HK-2 (cell line): ENCODE measurements around the gene C5orf24.
"Not testable (repeated sequence)": the region's sequence is repeated elsewhere in the genome, so short reads cannot be mapped to it uniquely, and the experiment has no call there.

Experiments used
- DNase-seq: peaks from one replicate; pipeline ENCODE4 v3.0.0-alpha.2; 2018; ENCODE audit not compliant: unreplicated experiment

Gene C5orf24

DNA sequence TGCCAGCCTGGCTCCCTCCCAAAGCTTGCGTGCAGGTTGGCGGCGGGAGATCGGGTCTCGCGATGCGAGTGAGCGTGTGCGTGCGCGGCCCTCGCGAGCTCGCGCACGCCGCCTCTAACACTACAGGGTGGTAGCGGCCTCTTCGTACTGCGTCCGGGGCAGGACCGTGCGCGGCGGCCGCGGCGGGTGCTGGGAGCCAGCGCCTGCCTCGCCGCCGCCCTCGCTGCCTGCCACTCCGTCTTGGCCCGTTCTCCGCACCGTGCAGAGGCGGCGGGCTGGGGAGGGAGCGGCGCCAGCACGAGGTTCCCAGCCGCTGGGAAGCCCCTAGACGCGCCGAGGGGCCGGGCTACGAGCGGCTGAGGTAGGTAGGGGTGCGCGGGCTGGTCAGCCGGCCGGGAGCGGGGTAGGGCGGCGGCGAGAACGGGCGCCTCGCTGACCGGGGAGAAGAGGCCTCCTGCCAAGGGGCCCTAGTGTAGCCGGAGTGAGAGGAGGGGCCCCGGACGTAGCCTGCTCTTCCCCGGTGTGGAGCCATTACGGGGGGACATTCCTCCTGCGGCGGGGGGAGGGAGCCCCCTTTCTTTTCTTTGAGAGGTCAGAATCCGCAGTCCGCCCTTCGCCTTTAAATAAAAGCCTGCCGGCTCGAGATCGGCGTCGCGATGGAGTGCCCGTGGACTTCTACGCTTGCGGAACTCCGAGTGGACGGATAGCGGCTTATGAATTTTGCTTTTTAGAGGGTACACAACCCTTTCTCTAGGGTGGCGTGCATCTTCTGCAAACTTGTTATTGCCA lies at the start of gene C5orf24:
Gene C5orf24 (plus strand): TSS at position 117 of the 789 bp plus-strand sequence. CDS start 8,933 bp downstream, outside the sequence.
- peak; percentile 86 for DNase-seq

- DNase-seq: no peak
These were observed 47.3 kb upstream of the C5orf24 start for GRCh38 chr5:134798468-134798867.

- no peak for DNase-seq
These were observed 41.9 kb upstream of the C5orf24 start for GRCh38 chr5:134803821-134804220.

- no peak for DNase-seq
These were observed 32.4 kb upstream of the C5orf24 start for GRCh38 chr5:134813407-134813806.

- no peak for DNase-seq
These were observed 31.9 kb upstream of the C5orf24 start for GRCh38 chr5:134813827-134814226.

DNA sequence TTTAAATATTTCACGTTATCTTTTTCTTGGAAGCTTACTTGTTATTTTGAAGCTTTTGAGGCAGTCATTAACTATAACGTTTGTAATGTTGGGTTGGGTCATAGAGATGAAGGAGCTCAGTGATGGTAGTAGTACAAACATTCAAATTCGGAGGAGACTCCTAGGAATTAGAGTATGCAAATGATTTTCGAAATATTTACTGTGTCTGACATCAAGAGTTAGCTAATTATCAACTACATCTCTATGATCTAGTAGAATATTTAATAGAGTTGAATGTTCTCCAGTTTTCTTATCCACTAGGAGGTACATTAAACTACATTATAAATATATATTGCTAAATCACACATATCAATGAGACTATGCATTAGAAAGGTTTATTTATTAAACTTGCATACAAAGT lies 28.8 kb upstream of the C5orf24 start:
- DNase-seq: no peak

DNA sequence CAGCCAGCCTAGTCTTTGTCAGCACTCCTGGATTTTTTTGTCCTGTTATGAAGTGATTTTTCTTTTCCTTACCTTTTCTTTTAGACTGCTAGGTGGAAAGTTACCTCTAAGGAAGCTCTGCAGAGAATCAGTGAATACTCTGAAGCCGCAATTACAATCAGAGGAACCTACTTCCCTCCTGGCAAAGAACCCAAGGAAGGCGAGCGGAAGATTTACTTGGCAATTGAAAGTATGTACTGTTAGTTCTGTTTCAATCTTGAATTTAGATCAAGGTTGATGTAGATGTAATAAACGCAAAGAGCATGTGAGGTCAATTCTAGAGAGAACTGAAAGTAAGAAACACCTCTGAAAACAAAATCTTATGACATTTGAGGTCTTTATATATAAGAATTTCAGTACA lies 27.0 kb upstream of the C5orf24 start:
- no peak for DNase-seq

GRCh38 chr5:134819407-134819963 lies 26.3 kb upstream of the C5orf24 start:
- no peak for DNase-seq

DNA sequence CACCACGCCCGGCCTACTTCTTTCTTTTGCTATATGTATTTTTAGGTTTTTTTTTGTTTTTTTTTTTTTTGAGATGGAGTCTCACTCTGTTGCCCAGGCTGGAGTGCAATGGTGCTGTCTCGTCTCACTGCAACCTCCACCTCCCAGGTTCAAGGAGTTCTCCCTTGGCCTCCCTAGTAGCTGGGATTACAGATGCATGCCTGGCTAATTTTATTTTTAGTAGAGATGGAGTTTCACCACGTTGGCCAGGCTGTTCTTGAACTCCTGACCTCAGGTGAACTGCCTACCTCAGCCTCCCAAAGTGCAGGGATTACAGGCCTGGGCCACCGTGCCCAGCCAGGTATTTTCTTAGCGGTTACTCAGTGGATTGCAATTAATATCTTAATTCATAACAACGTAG lies 23.9 kb upstream of the C5orf24 start:
- no peak for DNase-seq

DNA sequence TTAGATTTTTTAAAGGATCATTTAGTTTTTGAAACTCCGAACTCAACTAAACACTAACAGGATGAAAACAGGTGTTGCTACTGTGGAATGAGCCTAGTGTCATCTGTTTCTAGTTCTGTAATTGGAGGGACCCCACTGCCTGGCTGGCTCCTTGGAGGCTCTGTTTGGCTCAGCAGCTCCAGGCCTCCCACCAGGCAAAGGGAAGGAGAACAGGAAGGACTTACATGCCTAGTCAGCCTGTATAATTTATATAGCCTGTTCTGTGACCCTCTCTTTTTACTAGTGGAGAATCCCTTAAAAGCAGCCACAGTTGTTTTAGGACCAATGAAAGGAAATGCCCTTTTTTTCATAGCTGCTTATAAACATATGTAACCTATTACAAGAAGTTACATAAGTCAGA lies 21.1 kb upstream of the C5orf24 start:
- no peak for DNase-seq

DNA sequence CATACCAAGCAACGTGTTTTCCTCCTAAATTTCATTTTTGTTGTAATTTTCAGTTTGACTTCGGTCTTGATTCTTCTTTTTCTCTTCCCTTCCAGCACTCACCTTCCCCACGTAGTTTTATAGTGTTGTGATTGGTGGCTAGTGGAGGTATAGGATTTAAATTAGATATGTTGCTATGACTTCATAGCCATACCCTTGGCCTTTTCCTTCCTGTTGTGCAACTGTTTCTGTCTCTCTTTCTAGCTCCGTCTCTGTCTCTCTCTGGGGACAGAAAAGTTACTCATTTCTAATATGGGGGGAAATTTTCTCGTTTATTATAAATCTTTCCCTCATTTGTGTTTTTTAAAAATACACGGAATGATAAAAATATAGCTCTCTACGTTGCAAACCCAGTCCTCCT lies 20.6 kb upstream of the C5orf24 start:
- DNase-seq: no peak

GRCh38 chr5:134833340-134834032 lies 12.3 kb upstream of the C5orf24 start:
- no peak for DNase-seq

DNA sequence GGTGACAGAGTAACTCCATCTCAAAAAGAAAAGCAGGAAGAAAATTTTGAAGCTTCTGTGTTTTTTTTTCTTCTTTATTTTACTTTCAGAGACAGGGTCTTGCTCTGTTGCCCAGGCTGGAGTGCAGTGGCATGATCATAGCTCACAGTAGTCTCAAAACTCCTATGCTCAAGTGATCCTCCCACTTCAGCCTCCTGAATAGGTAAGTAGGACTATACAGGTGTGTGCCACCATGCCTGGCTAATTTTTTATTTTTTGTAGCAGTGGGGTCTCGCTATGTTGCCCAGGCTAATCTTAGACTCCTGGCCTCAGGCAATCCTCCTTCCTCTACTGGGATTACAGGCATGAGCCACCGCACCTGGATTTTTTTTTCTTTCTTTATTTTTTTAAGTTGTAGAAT lies 10.1 kb upstream of the C5orf24 start:
- no peak for DNase-seq

GRCh38 chr5:134837530-134838181 lies 8.1 kb upstream of the C5orf24 start:
- DNase-seq: no peak

DNA sequence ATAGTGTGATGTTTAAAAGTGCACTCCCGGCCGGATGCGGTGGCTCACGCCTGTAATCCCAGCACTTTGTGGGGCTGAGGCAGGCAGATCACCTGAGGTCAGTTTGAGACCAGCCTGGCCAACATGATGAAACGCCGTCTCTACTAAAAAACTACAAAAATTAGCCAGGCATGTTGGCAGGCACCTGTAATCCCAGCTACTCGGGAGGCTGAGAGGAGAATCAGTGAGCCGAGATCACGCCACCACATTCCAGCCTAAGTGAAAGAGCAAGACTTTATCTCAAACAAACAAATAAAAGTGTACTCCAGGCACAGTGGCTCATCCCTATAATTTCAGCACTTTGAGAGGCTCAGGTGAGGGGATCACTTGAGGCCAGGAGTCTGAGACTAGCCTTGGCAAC lies 7.4 kb upstream of the C5orf24 start:
- not testable (repeated sequence) for DNase-seq

- DNase-seq: no peak
These were observed 5.0 kb upstream of the C5orf24 start for GRCh38 chr5:134840811-134841210.

DNA sequence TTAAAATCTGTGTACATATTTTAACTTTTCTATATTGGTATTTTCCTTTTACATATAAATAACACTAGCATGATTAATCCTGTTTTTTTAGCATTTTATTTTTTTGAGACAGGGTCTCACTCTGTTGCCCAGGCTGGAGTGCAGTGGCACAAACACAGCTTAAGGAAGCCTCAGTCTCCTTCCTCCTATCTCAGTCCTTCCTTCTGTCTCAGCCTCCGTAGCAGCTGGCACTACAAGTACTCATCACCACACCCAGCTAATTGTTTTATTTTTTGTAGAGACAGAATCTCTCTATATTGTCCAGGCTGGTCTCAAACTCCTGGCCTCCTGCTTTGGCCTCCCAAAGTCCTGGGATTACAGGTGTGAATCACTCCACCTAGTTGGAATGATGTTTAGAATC lies 1.5 kb upstream of the C5orf24 start:
- no peak for DNase-seq

GRCh38 chr5:134845335-134845851 lies 375 bp upstream of the C5orf24 start:
- DNase-seq: no peak

GRCh38 chr5:134846641-134846960 lies 833 bp downstream of the C5orf24 start:
- no peak for DNase-seq

DNA sequence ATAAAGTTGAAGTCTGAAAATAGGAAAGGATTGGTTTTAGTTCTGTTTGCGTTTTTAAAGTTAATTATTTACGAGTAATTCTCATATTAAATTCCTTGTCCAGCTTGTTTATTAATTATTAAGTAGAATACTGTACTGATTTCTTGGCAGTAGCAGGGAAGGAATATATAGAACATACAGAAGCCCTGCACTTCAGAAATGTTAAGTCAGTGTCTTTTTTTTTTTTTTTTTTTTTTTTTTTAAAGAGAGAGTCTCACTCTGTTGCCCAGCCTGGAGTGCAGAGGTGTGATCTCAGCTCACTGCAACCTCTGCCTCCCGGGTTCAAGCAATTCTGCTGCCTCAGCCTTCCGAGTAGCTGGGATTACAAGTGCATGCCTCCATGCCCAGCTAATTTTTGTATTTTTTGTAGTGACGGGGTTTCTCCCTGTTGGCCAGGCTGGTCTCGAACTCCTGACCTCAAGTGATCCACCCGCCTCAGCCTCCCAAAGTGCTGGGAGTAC lies 3.7 kb downstream of the C5orf24 start:
- not testable (repeated sequence) for DNase-seq

- no peak for DNase-seq
These were observed 5.6 kb downstream of the C5orf24 start for GRCh38 chr5:134851307-134851923.

GRCh38 chr5:134856465-134856864 lies 10.7 kb downstream of the C5orf24 start:
- DNase-seq: not testable (repeated sequence)
